Glomerular endothelial cell (primary cell): ENCODE data around the gene BMERB1. TPM values are rescaled to one million over a fixed set of nuclear protein-coding genes. Genes with fewer than 3 reads are reported as not detected.
"Not testable (repeated sequence)": the region's sequence is repeated elsewhere in the genome, so short reads cannot be mapped to it uniquely, and the experiment has no call there.

Source experiments
- DNase-seq: peaks from one replicate; pipeline ENCODE4 v3.0.0-alpha.2; 2011; ENCODE audit warnings: low read depth, low spot score; ENCODE audit errors: extremely low read depth
- total RNA-seq: library from RNA; depleted of rRNA; stranded (reverse); fragments of >200 nt; gene quantifications from 2 replicates; pipeline ENCODE4 v1.2.3, GENCODE V29; 2015

Gene BMERB1
- total RNA-seq, 1 donor from 2014 or later = 48.1 TPM

DNA sequence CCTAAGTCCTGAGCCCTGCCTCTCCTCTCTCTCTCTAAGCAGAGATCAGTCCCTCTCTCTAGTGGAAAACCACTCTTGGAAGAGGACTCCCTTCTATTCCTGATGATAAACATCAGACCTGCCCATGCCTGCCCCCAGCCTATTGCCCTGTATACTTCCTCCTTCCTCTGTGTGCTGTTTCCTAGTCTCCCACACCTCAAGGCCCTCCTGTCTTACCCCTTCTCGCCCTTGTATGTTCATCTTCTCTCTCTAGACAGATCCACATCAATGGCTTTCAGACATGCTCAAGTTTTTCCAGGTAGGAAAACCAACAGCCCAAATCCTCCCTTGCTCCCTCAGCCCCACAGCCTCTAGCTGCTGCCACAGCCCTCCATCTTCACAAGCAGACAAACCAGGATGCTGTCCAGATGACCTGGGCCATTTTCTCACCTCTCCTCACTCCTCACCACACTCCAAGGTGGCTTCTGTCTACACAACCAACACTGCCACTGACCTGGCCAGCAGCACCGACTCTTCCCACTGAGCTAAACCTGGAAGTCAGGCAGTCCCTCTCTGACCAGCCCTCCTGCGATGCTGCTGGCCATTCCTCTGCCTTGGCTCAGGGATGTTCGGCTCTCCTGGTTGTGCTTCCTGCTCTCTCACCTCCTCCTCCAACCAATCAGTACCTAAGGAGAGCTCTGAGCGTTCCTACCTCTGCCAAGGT, 172.3 kb downstream of the BMERB1 start:
- DNase-seq = no peak

DNA sequence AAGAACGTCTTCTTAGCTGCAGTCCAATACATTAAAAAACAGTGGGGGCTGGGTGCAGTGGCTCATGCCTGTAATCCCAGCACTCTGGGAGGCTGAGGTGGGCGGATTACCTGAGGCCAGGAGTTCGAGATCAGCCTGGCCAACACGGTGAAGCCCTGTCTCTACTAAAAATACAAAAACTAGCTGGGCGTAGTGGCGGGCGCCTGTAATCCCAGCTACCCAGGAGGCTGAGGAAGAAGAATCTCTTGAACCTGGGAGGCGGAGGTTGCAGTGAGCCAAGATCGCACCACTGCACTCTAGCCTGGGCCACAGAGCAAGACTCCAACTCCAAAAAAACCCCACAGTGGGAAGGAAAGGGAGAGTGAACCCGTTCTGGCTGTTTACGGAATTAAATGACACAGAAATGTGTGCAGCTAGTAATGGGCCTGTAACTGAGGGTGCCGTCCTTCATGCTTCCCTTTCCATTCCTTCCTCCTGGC, 172.9 kb downstream of the BMERB1 start:
- DNase-seq = not testable (repeated sequence)

DNA sequence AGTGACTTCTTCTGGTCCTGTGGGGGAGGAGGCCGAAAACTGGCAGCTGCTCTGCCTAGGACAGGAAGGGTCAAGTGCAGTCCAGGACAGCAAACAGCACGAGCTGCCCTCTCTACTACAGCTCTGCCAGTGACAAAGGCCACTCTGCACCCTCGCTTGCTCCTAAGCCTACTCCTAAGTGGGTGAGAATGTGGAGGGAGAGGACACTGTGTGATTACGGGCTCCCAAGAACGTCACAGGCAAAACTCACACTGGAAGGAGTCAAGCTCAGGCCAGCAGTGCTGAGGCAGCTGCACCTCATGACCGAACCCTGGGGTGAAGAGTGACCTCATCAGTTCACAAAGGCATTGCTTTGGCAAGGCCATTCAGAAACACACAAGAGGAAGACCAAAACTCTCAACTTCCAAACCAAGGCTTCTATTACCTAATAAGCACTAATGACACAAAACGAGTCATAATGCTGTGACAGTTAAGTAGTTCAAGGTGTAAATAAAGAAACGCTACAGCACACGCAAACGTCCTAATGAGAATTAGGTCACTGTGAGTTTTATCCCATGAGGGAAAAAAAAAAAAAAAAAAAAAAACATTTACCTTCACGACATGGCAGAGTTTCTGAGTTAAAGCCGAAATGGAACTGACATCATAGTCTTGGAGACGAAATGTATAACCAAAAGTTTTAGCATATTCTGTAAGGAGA, 173.5 kb downstream of the BMERB1 start:
- no peak for DNase-seq

DNA sequence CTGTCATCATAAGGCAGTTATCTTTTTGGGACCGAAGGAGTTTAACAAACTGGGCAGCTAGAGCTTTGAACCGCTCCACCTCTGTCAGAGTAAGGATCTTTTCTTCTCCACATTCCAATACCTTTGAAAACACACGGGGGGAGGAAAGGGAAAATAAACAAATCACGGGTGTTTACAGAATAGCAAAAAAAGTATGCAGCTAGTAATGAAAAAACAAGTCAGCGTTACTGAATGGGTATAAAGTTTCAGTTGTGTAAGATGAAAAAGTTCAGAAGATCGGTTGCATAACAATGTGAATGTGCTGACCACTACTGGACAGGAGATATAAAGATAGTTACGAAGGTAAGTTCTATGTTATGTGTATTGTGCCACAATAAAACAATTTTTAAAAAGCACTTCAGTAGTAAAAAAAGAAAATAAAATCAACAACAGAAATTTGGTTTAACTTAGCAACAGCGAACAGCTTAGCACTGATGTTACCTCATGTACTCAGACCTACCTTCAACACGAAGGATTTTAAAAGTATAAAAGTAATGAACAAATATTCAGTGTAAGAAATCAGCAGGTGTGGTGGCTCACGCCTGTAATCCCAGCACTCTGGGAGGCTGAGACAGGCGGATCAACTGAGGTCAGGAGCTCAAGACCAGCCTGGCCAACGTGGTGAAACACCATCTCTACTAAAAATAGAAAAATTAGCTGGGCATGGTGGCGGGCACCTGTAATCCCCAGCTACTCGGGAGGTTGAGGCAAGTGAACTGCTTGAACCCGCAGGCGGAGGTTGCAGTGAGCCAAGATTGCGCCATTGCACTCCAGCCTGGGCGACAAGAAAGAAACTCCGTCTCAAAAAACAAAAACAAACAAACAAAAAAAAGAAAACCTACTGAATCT, 174.3 kb downstream of the BMERB1 start:
- DNase-seq = no peak

DNA sequence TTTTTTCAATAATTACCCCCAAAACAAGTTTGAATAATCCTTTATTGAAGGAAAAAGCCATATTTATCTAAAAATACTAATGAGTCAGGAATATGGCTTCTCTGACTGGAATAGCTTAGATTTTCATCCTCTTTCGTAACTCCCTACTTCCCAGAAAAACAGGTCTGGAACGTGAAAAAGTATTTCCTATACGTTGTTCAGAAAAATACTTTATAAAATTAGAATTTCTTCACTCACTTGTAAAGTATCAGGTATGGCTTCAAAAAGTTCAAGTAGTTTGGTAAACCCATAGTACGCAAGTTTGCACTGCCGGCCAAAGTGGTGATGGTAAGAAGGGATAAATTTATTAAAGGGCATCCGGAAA, 174.9 kb downstream of the BMERB1 start:
- DNase-seq = no peak

DNA sequence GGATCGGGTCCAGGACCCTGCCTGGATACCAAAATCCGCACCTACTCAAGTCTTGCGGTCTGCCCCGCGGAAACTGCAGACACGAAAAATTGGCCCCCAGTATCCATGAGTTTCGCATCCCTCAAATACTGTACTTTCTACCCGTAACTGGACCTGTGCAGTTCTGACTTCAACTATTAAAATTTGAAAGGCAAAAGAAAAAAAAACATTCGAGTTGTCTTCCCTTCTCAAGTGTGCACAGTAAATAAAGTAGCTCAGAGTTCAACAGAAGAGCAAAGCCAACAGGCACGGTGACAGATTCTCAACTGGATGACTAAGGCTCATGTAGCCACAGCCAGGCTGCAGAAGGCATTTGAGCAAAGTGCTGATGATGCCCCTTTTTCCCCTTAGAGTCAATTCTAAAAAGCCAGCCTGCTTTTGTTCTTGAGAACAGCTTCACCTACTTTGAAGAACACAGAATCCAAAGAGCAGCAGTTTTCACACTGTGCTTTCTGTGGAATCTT, 176.0 kb downstream of the BMERB1 start:
- DNase-seq = no peak

DNA sequence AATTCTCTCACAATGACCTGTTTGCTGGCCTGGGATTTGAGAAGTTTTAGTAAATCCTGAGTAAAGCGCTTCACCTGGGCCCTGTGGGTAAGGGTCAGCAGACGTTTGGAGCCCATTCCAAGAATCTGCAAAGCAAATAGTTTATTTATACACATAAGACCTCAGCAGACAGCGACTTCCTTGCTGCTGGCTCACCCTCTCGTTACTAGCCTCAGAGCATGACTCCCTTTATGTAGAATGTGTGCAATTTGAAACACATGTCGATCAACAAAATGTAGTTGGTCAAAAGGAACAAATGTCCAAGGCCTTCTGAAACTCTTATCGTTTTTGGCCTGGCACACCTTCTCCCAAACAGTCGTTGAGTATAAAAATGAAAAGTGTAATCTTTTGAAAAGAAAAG, 177.2 kb downstream of the BMERB1 start:
- no peak for DNase-seq

DNA sequence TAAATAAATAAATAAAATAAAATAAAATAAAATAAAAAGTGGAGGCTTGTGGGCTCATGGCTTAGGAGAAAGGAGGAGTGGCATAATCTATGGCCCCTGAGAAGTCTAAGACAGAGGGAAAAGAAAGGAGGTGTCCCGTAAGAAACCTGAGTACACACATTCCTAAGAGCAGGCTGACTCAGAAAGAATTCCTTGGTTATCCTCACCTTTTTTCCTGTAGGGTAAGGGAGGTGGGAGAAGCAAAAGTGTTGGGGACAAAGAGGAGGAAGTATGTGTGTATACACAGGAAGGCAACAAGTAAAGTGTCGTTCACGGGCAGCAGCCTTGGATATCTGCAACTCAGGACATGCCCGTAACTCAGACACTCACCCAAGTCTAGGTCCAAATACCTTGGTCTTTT, 179.3 kb downstream of the BMERB1 start:
- DNase-seq = no peak

DNA sequence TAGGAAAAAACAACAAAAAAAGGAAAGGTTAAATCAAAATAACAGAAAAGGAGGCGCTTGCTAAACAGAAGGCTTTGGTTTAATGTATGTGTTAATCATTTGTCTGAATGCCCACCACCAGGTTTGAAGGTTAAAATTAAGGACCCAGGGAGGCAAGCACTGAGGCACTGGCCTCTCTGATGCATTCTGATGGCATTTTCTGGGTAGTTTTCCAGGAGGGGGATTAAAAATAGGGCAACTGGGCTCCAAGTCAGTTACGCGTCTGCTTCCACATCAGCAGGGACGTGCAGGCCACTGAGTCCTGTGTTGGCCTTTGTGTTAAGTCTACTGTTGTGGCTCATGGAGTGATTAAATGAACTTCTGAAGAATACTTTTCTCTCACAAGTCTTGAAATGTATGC, 181.6 kb downstream of the BMERB1 start:
- no peak for DNase-seq

DNA sequence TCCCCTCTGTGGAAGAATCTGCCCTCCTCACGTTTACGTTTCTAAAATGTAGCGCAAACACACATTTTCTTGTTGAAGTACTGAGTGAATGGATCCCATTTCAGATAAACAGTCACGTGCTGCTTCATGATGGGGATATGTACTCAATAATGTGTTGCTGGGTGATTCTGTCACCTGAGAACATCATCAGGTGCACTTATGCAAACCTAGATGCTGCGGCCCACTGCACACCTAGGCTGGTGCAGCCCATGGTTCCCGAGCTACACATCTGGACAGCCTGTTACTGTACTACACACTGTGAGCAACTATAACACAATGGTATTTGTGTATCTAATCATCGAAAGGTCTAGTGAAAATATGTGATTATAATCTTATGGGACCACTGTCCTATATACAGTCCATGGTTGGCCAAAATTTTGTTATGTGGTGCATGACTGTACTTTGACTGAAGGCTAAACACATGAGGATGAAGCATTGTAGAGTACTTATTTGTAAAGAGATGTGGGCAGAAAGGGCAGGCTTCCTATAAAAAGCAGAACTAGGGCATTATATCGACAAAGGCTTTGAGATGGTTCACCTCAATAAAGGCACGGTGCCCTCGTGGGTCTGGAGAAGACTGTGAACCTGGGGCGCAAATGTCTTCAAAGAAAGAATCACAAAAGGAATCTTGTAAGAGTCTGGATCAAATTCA, 182.2 kb downstream of the BMERB1 start:
- no peak for DNase-seq

DNA sequence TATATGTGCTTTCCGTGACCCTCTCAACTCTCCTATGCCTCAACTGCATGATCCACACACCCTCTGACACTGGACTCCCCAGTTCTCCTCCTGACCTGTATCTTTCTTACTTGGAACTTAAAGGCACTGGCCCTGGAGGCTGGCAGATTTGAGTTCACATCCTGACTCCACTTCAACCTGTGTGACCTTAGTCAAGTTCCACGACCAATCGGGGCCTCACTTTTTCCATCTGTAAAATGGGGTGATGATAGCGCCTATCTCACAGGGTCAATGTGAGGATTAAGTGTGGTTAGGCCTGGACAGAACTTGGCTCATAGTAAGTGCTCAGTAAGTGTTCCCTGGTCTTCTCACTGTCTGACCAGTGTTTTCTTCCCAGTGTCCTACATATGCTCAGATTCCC, 183.5 kb downstream of the BMERB1 start:
- no peak for DNase-seq

DNA sequence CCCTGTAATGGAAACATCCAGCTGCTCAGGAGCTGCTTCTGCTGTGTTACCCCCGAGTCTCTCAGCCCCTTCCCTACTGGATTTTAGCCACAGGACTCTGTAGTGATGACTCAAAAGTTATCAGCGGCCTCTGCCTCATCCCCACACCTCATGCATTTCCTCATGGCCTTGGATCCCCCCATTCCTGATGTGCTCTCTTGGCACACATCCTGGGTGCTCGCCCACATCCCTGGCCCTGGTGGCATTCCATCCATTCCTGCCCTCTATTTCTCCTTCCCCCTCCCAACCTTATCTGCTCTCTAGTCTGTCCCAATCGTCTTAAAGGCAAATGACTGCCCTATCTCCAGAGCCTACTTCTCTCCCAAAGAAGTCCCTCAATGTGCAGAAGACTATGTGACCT, 184.0 kb downstream of the BMERB1 start:
- no peak for DNase-seq

DNA sequence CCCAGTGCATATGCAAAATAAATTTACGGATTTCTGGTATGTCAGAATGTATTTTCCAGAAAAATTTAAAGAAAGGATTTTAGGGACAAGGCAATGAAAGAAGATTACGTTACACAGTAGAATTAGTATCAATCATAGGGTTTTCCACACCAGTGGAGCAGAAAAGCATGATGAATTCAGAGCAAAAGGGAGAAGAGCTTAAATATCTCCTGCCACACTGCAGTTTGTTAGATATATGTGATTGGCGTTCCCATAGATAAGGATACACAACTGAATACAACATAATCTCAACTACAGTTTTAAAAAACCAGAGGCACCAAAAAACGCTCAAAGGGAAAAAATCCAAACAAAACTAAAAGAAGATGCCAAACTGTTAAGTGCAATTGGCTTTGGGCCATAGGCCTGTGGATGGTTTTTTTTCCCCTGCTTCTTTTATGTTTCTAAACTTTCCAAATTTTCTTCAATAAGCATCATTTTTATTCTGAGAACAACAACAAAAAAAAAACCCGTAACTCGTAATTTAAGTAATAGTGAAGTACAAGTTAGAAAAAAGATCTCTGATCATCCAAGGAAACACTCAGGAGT, 186.3 kb downstream of the BMERB1 start:
- no peak for DNase-seq

DNA sequence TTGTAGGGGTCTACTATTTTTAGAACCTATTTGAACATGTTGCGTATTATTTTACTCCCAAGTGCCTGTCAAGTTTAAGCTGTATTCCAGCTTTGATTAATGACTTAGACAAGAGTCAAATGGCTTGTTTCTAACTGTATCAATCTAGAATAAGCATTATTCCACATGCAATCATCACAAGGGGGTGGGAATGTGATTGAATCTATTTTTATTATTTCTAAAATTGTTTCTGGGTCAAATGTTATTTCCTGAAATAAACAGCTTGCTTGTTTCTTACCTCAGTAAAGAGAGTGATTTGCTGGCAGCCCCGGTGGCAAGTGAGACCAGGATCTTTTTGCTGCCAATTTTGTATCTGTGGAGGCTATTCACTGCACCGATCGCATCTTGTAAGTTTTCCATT, 187.1 kb downstream of the BMERB1 start:
- DNase-seq = no peak

DNA sequence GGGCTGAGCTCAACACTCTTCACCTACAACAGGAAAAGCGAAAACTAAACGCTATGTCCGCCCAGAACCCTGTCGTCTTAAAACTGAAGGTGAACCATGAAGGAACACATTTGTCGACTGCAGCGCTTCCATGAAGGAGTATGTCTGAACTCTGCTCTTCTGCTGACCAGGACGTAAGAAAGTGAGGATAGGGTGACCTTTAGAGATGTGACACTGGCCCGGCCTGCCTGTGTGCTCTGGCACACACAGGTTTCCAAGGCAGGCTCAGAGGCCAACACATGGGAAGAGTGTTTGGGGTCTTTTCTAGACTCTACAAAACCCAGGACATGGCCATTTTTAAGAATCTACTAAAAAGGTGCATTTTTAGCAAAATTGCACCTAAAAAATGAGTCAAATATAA, 187.5 kb downstream of the BMERB1 start:
- no peak for DNase-seq

DNA sequence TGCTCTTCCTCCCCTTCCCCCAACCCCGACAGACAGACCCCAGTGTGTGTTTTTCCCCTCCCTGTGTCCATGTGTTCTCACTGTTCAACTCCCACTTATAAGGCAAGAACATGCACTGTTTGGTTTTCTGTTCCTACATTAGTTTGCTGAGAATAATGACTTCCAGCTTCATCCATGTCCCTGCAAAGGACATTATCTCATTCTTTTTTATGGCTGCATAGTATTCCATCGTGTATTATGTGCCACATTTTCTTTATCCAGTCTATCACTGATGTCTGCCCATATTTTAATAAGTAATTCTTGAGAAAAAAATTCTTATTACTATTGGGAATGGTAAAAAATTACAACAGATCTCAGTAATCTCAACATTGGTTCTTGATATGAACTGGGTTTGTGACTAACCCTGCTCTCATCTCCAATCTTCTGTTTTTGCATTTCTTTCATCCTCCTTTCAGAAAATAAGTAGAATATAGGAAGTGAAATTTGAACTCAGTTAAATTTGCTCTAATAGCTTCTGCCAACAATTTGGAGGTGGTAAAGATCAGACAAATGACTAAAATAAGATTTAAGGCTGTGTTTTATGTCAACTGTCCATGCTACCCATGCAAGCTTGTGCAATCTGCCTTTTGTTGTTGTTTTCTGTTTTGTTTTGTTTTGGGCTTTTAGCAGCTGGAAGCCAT, 197.5 kb downstream of the BMERB1 start:
- DNase-seq = no peak

DNA sequence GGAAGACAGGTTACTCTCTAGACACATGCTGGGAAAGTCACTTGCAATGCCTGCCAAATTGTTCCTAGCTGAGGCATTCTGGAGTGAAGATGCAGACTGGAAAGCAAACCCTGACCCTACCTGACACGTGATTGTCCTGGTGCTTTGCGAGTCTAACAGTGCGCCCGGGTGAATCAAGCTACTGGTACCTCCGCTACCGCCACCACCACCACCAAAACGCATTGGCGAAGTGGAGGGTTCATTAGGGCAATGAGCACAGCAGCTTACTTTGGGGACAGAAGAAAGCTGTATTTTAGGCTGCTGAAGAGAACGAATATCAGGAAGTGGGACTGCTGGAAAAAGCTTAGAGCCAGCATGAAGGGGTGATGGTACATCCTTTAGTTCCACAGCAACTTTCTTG, 201.5 kb downstream of the BMERB1 start:
- DNase-seq = no peak

DNA sequence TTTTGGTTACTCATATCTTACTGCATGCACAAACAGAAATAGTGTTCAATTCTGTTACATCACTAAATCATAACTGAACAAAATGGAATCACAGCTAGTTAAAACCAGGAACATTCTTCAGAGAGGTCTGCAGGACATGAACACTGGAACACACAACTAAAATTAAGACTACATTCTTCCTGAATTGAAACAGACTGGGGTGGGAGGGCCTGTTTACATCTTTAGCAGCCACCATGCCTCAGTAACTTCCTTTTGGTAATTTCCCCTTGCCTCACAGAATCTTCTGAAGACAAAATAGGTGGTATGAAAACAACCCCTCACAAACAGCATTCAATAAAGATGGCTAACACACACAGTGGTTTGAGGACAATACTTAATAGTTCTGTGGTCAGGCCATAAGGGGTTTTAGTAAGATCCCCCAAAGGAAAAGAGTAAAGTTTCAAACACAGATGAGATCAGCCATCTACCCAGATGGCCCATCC, 202.0 kb downstream of the BMERB1 start:
- DNase-seq = no peak
